ENCODE data around the gene KRTAP5-9.
"Not testable (repeated sequence)": the region's sequence is repeated elsewhere in the genome, so short reads cannot be mapped to it uniquely, and the experiment has no call there.

KRTAP5-9 gene

GRCh38 chr11:71564430-71564829, 16.2 kb downstream of the KRTAP5-9 start:
- DNase-seq = no peak

- DNase-seq = no peak
Observed at GRCh38 chr11:71565263-71565662, 17.0 kb downstream of the KRTAP5-9 start, which contains the start of gene KRTAP5-10. TSS of gene KRTAP5-10 (plus strand) at chr11:71565563. CDS start at chr11:71565588, 25 bp downstream.

GRCh38 chr11:71566081-71566620, 17.9 kb downstream of the KRTAP5-9 start:
- DNase-seq = no peak

GRCh38 chr11:71566626-71567599, 18.7 kb downstream of the KRTAP5-9 start:
- DNase-seq = not testable (repeated sequence)

- not testable (repeated sequence) for DNase-seq
Observed at GRCh38 chr11:71567633-71568032, 19.4 kb downstream of the KRTAP5-9 start.

GRCh38 chr11:71568704-71569349, 20.6 kb downstream of the KRTAP5-9 start:
- no peak for DNase-seq

- not testable (repeated sequence) for DNase-seq
Observed at GRCh38 chr11:71571101-71571850, 23.1 kb downstream of the KRTAP5-9 start.

GRCh38 chr11:71572811-71573210, 24.6 kb downstream of the KRTAP5-9 start:
- DNase-seq = no peak

- DNase-seq = no peak
Observed at GRCh38 chr11:71574418-71574817, 26.2 kb downstream of the KRTAP5-9 start.

GRCh38 chr11:71575723-71576424, 27.7 kb downstream of the KRTAP5-9 start:
- DNase-seq = no peak

- DNase-seq = not testable (repeated sequence)
Observed at GRCh38 chr11:71576688-71577465, 28.7 kb downstream of the KRTAP5-9 start.

GRCh38 chr11:71577469-71578004, 29.3 kb downstream of the KRTAP5-9 start:
- no peak for DNase-seq

- DNase-seq = peak; percentile 6
Observed at GRCh38 chr11:71579513-71579912, 31.3 kb downstream of the KRTAP5-9 start.

- peak; percentile 74 for DNase-seq
Observed at GRCh38 chr11:71580057-71581003, 32.1 kb downstream of the KRTAP5-9 start.

- no peak for DNase-seq
Observed at GRCh38 chr11:71581826-71582225, 33.6 kb downstream of the KRTAP5-9 start.

- no peak for DNase-seq
Observed at GRCh38 chr11:71582309-71582895, 34.2 kb downstream of the KRTAP5-9 start, which contains the start of gene KRTAP5-11. TSS of gene KRTAP5-11 (minus strand) at chr11:71582875. CDS start at chr11:71582837, 38 bp downstream.

GRCh38 chr11:71582969-71583368, 34.7 kb downstream of the KRTAP5-9 start:
- DNase-seq = not testable (repeated sequence)

GRCh38 chr11:71585673-71586072, 37.5 kb downstream of the KRTAP5-9 start:
- DNase-seq = not testable (repeated sequence)

GRCh38 chr11:71588314-71588713, 40.1 kb downstream of the KRTAP5-9 start:
- DNase-seq = not testable (repeated sequence)

Data from fibroblast of upper back skin (primary cell).